ENCODE measurements around the gene WNT1.

WNT1 gene

DNA sequence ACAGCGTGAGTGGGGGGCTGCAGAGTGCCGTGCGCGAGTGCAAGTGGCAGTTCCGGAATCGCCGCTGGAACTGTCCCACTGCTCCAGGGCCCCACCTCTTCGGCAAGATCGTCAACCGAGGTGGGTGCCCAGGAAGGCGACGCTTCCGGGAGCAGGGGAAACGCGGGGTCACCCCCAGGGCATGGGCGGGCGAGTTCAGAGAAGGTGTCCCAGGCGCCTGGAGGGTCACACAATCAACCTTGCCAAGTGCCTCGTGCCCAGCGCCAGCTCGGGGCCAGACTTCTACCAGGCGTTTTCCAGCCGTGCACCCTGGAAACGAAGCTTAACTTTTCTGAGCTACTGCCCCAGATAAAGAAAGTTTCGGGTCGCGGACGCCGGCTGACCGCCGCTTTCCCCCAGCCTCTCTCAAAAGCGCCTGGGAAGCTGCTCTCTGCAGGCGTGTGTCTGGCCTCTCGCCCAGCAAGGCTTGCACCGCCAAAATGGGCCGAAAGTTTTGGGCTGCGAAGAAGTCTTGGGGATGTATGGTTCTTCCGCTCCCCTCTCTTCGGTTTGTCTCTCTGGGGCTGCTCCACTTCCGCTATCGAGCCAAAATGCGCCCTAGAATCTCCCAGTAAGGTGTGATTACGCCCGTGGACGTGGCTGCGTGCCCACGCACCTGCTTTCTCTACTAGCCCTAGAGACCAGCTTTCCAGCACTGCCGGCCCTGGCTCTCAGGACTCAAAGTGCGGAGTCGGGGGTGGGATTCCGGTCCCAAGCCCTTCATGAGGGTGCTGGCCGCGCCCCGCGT lies 1.7 kb downstream of the WNT1 start:
- DNase-seq (ENCODE audit: low read depth), result no peak
- TF ChIP-seq, protein P1, sequence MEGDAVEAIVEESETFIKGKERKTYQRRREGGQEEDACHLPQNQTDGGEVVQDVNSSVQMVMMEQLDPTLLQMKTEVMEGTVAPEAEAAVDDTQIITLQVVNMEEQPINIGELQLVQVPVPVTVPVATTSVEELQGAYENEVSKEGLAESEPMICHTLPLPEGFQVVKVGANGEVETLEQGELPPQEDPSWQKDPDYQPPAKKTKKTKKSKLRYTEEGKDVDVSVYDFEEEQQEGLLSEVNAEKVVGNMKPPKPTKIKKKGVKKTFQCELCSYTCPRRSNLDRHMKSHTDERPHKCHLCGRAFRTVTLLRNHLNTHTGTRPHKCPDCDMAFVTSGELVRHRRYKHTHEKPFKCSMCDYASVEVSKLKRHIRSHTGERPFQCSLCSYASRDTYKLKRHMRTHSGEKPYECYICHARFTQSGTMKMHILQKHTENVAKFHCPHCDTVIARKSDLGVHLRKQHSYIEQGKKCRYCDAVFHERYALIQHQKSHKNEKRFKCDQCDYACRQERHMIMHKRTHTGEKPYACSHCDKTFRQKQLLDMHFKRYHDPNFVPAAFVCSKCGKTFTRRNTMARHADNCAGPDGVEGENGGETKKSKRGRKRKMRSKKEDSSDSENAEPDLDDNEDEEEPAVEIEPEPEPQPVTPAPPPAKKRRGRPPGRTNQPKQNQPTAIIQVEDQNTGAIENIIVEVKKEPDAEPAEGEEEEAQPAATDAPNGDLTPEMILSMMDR (conservative IDR thresholded peaks at IDR 0.05; ENCODE audit: control insufficient read depth, insufficient read depth, low read depth, low read length), result no peak
- no peak overlapping the region for H3K4me3 ChIP-seq (ENCODE audit: control insufficient read depth, low read depth, low read length)

DNA sequence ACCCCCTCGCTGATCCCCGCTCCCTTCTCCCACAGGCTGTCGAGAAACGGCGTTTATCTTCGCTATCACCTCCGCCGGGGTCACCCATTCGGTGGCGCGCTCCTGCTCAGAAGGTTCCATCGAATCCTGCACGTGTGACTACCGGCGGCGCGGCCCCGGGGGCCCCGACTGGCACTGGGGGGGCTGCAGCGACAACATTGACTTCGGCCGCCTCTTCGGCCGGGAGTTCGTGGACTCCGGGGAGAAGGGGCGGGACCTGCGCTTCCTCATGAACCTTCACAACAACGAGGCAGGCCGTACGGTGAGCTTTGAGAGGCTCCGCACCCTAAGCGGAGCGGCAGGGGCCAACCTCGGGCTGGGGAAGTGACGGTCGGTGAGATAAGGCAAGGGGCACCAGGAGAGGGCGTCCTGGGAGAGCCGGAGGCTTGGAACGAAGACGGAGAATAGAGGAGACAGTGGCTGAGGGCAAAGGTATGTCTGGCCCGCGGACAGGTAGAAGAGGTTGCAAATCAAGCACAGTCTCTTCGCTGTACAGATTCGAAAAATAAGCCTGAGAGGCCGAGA lies 2.3 kb downstream of the WNT1 start:
- TF ChIP-seq, protein P1 (conservative IDR thresholded peaks at IDR 0.05; ENCODE audit: control insufficient read depth, insufficient read depth, low read depth, low read length), result no peak
- H3K4me3 ChIP-seq (ENCODE audit: control insufficient read depth, low read depth, low read length), result no peak overlapping the region
- no peak for DNase-seq (ENCODE audit: low read depth)

DNA sequence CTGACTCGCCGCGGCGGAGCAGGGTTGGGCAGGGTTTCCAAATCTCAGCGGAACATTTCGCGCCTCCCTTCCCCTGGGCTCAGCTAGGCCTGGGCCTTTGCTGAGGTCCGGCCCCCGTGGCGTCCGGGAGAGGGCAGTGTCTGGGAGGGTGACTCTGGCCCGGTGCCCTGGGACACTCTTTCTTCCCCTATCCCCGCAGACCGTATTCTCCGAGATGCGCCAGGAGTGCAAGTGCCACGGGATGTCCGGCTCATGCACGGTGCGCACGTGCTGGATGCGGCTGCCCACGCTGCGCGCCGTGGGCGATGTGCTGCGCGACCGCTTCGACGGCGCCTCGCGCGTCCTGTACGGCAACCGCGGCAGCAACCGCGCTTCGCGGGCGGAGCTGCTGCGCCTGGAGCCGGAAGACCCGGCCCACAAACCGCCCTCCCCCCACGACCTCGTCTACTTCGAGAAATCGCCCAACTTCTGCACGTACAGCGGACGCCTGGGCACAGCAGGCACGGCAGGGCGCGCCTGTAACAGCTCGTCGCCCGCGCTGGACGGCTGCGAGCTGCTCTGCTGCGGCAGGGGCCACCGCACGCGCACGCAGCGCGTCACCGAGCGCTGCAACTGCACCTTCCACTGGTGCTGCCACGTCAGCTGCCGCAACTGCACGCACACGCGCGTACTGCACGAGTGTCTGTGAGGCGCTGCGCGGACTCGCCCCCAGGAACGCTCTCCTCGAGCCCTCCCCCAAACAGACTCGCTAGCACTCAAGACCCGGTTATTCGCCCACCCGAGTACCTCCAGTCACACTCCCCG lies 3.0 kb downstream of the WNT1 start:
- TF ChIP-seq, protein P1 (conservative IDR thresholded peaks at IDR 0.05; ENCODE audit: control insufficient read depth, insufficient read depth, low read depth, low read length), result no peak
- H3K4me3 ChIP-seq (ENCODE audit: control insufficient read depth, low read depth, low read length), result no peak overlapping the region
- DNase-seq (ENCODE audit: low read depth), result no peak

DNA sequence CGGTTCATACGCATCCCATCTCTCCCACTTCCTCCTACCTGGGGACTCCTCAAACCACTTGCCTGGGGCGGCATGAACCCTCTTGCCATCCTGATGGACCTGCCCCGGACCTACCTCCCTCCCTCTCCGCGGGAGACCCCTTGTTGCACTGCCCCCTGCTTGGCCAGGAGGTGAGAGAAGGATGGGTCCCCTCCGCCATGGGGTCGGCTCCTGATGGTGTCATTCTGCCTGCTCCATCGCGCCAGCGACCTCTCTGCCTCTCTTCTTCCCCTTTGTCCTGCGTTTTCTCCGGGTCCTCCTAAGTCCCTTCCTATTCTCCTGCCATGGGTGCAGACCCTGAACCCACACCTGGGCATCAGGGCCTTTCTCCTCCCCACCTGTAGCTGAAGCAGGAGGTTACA lies 3.6 kb downstream of the WNT1 start:
- no peak overlapping the region for H3K4me3 ChIP-seq (ENCODE audit: control insufficient read depth, low read depth, low read length)
- TF ChIP-seq, protein P1 (conservative IDR thresholded peaks at IDR 0.05; ENCODE audit: control insufficient read depth, insufficient read depth, low read depth, low read length), result no peak
- DNase-seq (ENCODE audit: low read depth), result no peak

DNA sequence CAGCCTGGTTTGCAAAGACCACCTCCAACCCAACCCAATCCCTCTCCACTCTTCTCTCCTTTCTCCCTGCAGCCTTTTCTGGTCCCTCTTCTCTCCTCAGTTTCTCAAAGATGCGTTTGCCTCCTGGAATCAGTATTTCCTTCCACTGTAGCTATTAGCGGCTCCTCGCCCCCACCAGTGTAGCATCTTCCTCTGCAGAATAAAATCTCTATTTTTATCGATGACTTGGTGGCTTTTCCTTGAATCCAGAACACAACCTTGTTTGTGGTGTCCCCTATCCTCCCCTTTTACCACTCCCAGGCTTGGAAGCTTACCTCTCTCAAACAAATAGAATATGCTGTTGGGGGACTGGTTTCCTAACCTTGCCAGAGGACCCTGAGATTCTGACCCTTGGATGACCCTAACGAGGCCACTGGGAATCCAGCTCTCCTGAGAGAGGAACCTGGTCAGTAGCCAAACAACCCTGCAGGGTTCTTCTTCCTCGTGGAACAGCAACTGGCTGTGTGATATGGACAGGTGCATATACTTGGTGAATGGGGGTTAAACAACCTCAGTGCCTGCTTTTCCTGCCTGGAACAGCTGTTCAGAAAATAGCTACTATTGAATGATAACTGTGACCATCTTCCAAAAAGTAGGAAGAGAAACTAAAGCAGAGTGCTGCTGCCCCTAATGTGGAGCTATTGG lies 4.4 kb downstream of the WNT1 start:
- DNase-seq (ENCODE audit: low read depth), result no peak
- no peak overlapping the region for H3K4me3 ChIP-seq (ENCODE audit: control insufficient read depth, low read depth, low read length)
- TF ChIP-seq, protein P1 (conservative IDR thresholded peaks at IDR 0.05; ENCODE audit: control insufficient read depth, insufficient read depth, low read depth, low read length), result no peak

DNA sequence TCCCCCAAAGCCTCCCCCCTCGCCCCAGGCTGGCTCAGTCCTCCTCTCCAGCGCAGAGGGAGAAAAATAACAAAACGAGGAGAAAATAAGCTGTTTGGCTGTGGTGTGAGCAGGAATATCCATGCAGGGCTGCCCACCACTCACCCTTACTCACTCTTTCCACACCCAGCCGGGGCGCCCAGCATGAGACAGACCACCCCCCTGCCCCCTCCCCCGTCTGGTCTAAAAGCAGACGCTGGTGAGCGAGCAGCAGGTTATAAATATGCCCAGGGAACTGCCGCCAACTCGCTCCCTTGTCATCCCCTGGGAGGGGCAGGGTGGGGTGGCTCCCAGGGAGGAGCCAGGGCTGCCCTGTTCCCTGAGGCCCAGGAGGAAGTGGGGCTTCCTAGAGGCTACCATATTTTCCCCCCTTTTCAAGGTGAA lies 7.4 kb downstream of the WNT1 start:
- no peak overlapping the region for H3K4me3 ChIP-seq (ENCODE audit: control insufficient read depth, low read depth, low read length)
- DNase-seq (ENCODE audit: low read depth), result no peak
- TF ChIP-seq, protein P1 (conservative IDR thresholded peaks at IDR 0.05; ENCODE audit: control insufficient read depth, insufficient read depth, low read depth, low read length), result no peak

Data from fibroblast of mammary gland (primary cell).